GM23338 (cell line): ENCODE measurements around the gene PLAAT1. TPM values are rescaled to one million over a fixed set of nuclear protein-coding genes. Genes with fewer than 3 reads are reported as not detected.

Experiments
- ATAC-seq: fragments of 200-7000 bp; cut with Tn5 transposase; 3 replicates; pipeline ENCODE4 v1.9.1; 2020
- DNase-seq: peaks from one replicate; pipeline ENCODE4 v3.0.0-alpha.2; 2015; ENCODE audit warnings: low spot score
- H2AFZ ChIP-seq: fragments of 200-600 bp; sonication (generic); 2 replicates; pipeline ENCODE4 v1.8.0; 2016; ENCODE audit warnings: antibody characterized with exemption, mild to moderate bottlenecking, moderate library complexity
- H3F3A ChIP-seq: fragments of 200-600 bp; sonication (generic); replicated peaks from 2 replicates; pipeline ENCODE4 v1.8.0; 2017; ENCODE audit warnings: antibody characterized with exemption, mixed run types, low read depth
- H3K27ac ChIP-seq: fragments of 200-600 bp; sonication (generic); 2 replicates; pipeline ENCODE4 v1.6.1; 2016; ENCODE audit warnings: low read depth
- H3K27me3 ChIP-seq: fragments of 200-600 bp; sonication (generic); 2 replicates; pipeline ENCODE4 v1.8.0; 2016; ENCODE audit warnings: mild to moderate bottlenecking, mixed run types, moderate library complexity; ENCODE audit not compliant: insufficient read depth
- H3K36me3 ChIP-seq: fragments of 200-600 bp; sonication (generic); 2 replicates; pipeline ENCODE4 v1.8.0; 2016; ENCODE audit warnings: mild to moderate bottlenecking; ENCODE audit not compliant: insufficient read depth
- H3K4me1 ChIP-seq: fragments of 200-600 bp; sonication (generic); 2 replicates; pipeline ENCODE4 v1.8.0; 2016; ENCODE audit warnings: mild to moderate bottlenecking, moderate library complexity; ENCODE audit not compliant: insufficient read depth
- H3K4me2 ChIP-seq: fragments of 200-600 bp; sonication (generic); 2 replicates; pipeline ENCODE4 v1.7.1; 2017; ENCODE audit warnings: mixed run types
- H3K4me3 ChIP-seq: fragments of 200-600 bp; sonication (generic); 2 replicates; pipeline ENCODE4 v1.6.1; 2016; ENCODE audit warnings: mixed run types
- H3K79me2 ChIP-seq: fragments of 200-600 bp; sonication (generic); replicated peaks from 2 replicates; pipeline ENCODE4 v1.8.0; 2017; ENCODE audit warnings: mild to moderate bottlenecking; ENCODE audit not compliant: insufficient read depth
- H3K9me2 ChIP-seq: fragments of 200-600 bp; sonication (generic); 2 replicates; pipeline ENCODE4 v1.8.0; 2017; ENCODE audit not compliant: insufficient read depth
- H4K20me1 ChIP-seq: fragments of 200-600 bp; sonication (generic); replicated peaks from 2 replicates; pipeline ENCODE4 v1.8.0; 2017; ENCODE audit warnings: mild to moderate bottlenecking; ENCODE audit not compliant: insufficient read depth
- H3K27ac Mint-ChIP-seq: 2 replicates; pipeline ENCODE4 v1.8.0; 2020; ENCODE audit warnings: inconsistent platforms, mild to moderate bottlenecking, moderate library complexity, mixed read lengths
- H3K27me3 Mint-ChIP-seq: 3 replicates; pipeline ENCODE4 v1.8.0; 2022; ENCODE audit warnings: low read depth, mild to moderate bottlenecking, moderate library complexity, mixed read lengths, inconsistent platforms; ENCODE audit not compliant: insufficient read depth, poor library complexity
- H3K36me3 Mint-ChIP-seq: 3 replicates; pipeline ENCODE4 v1.8.0; 2021; ENCODE audit warnings: low read depth, mild to moderate bottlenecking, inconsistent platforms, moderate library complexity, mixed read lengths
- H3K4me1 Mint-ChIP-seq: 3 replicates; pipeline ENCODE4 v1.8.0; 2020; ENCODE audit warnings: mild to moderate bottlenecking, inconsistent platforms, mixed read lengths
- H3K4me3 Mint-ChIP-seq: 3 replicates; pipeline ENCODE4 v1.8.0; 2021; ENCODE audit warnings: moderate library complexity, mild to moderate bottlenecking, inconsistent platforms, mixed read lengths
- H3K9me3 Mint-ChIP-seq: 3 replicates; pipeline ENCODE4 v1.8.0; 2020; ENCODE audit warnings: moderate library complexity, mild to moderate bottlenecking, inconsistent platforms, mixed read lengths
- ETS1 ChIP-seq: IDR thresholded peaks from 2 replicates; pipeline ENCODE4 v1.6.1; 2016; ENCODE audit warnings: antibody characterized with exemption
- EZH2phosphoT487 ChIP-seq: fragments of 200-600 bp; sonication (generic); IDR thresholded peaks from one replicate; pipeline ENCODE4 v1.8.1; 2018; ENCODE audit warnings: antibody characterized with exemption; ENCODE audit not compliant: unreplicated experiment
- JUNB ChIP-seq: IDR thresholded peaks from one replicate; pipeline ENCODE4 v1.6.1; 2016; ENCODE audit warnings: antibody characterized with exemption; ENCODE audit not compliant: unreplicated experiment
- POLR2AphosphoS5 ChIP-seq: IDR thresholded peaks from 2 replicates; pipeline ENCODE4 v1.6.1; 2016; ENCODE audit warnings: antibody characterized with exemption, low read depth
- STAT1 ChIP-seq: IDR thresholded peaks from one replicate; pipeline ENCODE4 v1.6.1; 2016; ENCODE audit warnings: antibody characterized with exemption; ENCODE audit not compliant: unreplicated experiment
- ZNF114 ChIP-seq: fragments of 250-450 bp; sonication (Bioruptor Pico); IDR thresholded peaks from 2 replicates; pipeline ENCODE4 v1.5.0; 2020; ENCODE audit warnings: mild to moderate bottlenecking, moderate library complexity
- ZNF462 ChIP-seq: fragments of 250-450 bp; sonication (Bioruptor Pico); IDR thresholded peaks from 2 replicates; pipeline ENCODE4 v1.5.0; 2020; ENCODE audit warnings: mild to moderate bottlenecking, moderate library complexity
- polyA plus RNA-seq: library from polyadenylated mRNA; unstranded; fragments of >200 nt; fragmentation: Nextera tagmentation; extraction: Ambion mirVana; gene quantifications from 2 replicates; pipeline ENCODE4 v1.2.1, GENCODE V29; 2016
- total RNA-seq: library from RNA; depleted of rRNA; stranded (reverse); fragments of >200 nt; shearing (Covaris generic); gene quantifications from 2 replicates; pipeline ENCODE4 v1.2.3, GENCODE V29; 2014

Gene PLAAT1
- total and polyA plus RNA-seq, 2 experiments from 2014 or later: 5.4 to 6.7 TPM

- H3K4me3 Mint-ChIP-seq: no peak overlapping the region
Observed at GRCh38 chr3:193211984-193212383, 29.0 kb upstream of the PLAAT1 start.

More at GRCh38 chr3:193211984-193212383, 29.0 kb upstream of the PLAAT1 start:
- H3K9me2 ChIP-seq: peaks cover 3% of the 10 kb centered on the region; the same call in 1 of the 2 replicates
- peaks cover 8% of the 10 kb centered on the region; the same call in 1 of the 2 replicates for H3K4me1 ChIP-seq
- H3K27ac ChIP-seq: no peak overlapping the region
- no peaks in the 10 kb centered on the region for H3K79me2 ChIP-seq
- H3K36me3 Mint-ChIP-seq: no peaks in the 10 kb centered on the region
- peaks cover 2% of the 10 kb centered on the region; the same call in 2 of the 3 replicates for H3K9me3 Mint-ChIP-seq
- H4K20me1 ChIP-seq: no peaks in the 10 kb centered on the region
- H3K4me2 ChIP-seq: no peak overlapping the region
- H3K27ac Mint-ChIP-seq: no peak overlapping the region
- TF ChIP-seq ZNF462: no peak
- TF ChIP-seq EZH2phosphoT487: no peak
- TF ChIP-seq JUNB: no peak
- no peak for TF ChIP-seq STAT1
- no peak for TF ChIP-seq ZNF114 (CRISPR knock-in tag)
- no peak for TF ChIP-seq ETS1
- TF ChIP-seq POLR2AphosphoS5: no peak
- H3K36me3 ChIP-seq: no peaks in the 10 kb centered on the region
- 0 out of 2 replicates have a peak, but pooled peaks cover 4% of the 10 kb centered on the region for H3F3A ChIP-seq
- H3K4me1 Mint-ChIP-seq: peaks cover 11% of the 10 kb centered on the region
- H3K27me3 Mint-ChIP-seq: no peaks in the 10 kb centered on the region
- no peaks in the 10 kb centered on the region for H3K27me3 ChIP-seq
- H2AFZ ChIP-seq: no peak overlapping the region
- no peak for ATAC-seq
- no peak overlapping the region for H3K4me3 ChIP-seq
- DNase-seq: no peak
